Epithelial cell of prostate (primary cell): Measurements from ENCODE around the gene TSPAN5.
A peak's percentile ranks its signal among the peaks of the same experiment; 100 is the strongest.

Source experiments
- DNase-seq: peaks from one replicate; pipeline ENCODE4 v3.0.0-alpha.2; 2011; ENCODE audit warnings: low read depth, low spot score
- H3K27ac ChIP-seq: fragments of 450-650 bp; 2 replicates; pipeline ENCODE4 v1.5.1; 2017; ENCODE audit warnings: mild to moderate bottlenecking

TSPAN5 gene

DNA sequence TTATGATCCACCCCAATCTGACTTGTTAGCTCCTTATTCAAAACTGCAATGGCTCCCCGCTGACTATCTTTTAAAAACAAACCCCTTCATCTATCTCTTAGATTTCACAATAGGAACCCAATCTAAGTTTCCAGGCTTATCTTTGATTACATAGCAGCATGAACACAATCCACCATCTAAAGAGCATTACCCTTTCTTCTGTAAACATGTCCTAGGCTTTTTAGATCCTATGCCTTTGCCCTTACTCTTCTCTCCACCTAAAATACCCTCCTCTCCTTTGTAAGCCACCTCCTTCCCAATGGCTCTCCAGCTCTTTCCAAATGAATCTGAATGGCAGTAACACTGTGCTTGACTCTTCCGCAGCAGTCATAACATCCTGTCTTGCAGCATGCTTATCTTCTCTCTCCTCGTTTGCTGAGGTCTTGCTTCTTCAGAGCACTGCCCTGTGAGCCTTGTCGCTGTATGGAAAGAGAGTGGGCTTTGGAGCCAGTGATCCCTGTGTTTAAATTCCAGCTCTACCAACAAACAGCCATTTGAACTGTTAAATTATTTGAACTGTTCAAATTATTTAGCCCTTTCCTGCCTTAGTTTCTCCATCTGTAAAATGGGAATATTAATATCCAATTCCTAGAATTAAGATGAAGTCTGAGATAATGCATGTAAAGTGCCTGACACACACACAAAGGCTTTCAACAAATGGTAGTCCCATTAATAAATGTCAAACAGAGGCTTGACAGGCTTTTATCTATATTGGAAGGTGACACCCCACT, 16.2 kb upstream of the TSPAN5 start:
- no peak overlapping the region for H3K27ac ChIP-seq

GRCh38 chr4:98673978-98674377, 15.6 kb upstream of the TSPAN5 start:
- no peak overlapping the region for H3K27ac ChIP-seq
- DNase-seq: no peak

More for the DNA sequence above, 16.2 kb upstream of the TSPAN5 start:
- no peak for DNase-seq

GRCh38 chr4:98673288-98673644, 14.9 kb upstream of the TSPAN5 start:
- no peak for DNase-seq
- no peak overlapping the region for H3K27ac ChIP-seq

GRCh38 chr4:98672583-98673287, 14.3 kb upstream of the TSPAN5 start:
- H3K27ac ChIP-seq: no peak overlapping the region
- no peak for DNase-seq

DNA sequence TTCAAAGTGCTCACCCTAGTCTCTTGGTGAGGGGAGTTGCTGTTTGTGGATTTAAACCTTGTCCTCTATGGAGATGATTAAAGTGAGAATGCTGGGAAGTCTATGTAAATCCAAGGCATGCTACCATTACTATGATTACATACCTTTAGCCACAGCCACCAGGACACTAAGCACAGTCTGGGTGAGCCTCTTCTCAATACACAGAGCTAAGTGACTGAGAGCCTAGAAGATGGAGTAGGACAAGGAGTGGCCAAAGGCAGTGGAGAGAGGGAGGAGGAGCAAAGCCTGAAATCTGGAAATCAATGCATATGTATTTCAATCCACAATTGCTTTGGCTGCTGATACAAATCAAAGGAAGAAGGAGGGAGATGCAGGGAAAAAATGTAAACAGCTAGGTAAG, 12.7 kb upstream of the TSPAN5 start:
- no peak for DNase-seq
- H3K27ac ChIP-seq: no peak overlapping the region

GRCh38 chr4:98670186-98670585, 11.8 kb upstream of the TSPAN5 start:
- H3K27ac ChIP-seq: no peak overlapping the region
- DNase-seq: no peak

GRCh38 chr4:98669577-98669976, 11.2 kb upstream of the TSPAN5 start:
- no peak overlapping the region for H3K27ac ChIP-seq
- no peak for DNase-seq

DNA sequence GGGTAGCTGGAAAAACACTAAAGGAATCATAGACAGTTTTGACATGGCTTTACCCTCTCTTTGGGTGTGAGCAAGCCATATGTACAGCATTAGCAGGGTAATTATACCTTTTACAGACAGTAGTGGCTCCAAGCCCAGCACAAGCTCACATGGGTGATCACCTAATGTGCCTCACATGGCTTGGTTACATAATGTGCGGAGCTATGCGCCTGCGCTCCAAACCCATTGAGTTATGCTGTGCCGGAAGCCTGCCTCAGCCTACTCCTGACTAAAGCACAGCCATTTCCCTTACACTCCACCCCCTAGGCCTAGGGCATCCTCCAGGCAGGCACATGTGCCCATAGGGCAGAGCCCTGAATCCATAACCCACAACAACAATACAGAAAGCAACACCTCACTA, 6.5 kb upstream of the TSPAN5 start:
- no peak for DNase-seq
- no peak overlapping the region for H3K27ac ChIP-seq

- H3K27ac ChIP-seq: no peak overlapping the region
- no peak for DNase-seq
Measured at GRCh38 chr4:98663226-98664006, 5.0 kb upstream of the TSPAN5 start.

DNA sequence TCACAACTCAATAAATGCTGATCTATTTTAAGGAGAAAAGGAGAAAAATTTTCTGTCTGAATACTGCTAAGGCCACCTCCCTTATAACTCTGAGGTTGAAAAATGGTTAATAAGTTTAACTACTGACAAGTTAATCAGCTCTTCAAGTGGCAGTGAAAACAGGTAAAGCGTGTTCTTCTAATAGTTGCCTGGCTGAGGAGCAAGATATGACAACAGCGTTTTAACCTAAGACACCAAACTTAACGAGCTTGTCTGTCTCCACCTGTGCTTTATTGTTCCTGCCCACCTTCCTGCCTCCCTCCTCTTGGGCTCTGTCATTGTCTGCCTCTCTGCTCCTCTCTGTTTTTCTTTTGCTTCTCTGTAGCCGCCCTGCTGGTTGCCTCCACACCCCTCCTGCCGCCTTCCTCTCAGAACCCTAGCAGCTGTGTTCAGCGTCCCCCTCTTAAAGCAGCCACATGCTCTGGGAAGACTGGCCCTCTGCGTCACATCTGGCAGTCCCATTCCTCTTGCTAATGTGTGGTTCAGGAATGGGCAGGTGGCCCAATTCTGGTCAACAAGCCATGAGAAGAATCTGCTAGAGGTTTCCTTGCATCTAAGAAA, 4.3 kb upstream of the TSPAN5 start:
- no peak overlapping the region for H3K27ac ChIP-seq
- DNase-seq: no peak

DNA sequence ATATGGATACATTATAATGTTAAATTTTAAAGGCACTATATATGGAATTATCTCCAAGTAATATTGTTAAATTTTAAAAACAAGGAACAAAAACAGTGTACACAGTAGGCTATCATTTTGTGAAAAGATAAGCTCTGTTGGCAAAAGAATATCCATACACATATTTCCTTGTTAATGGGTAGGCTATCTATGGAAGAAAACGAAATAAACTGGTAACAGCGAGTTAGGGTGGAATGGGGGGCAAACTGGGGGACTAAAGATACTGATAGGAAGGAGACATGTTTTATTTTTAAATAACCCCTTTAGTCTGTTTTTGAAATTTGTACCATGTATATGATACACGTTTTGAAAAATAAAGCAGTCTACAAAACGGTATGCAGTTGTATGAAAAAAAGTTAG, 3.6 kb upstream of the TSPAN5 start:
- no peak for DNase-seq
- H3K27ac ChIP-seq: no peak overlapping the region

GRCh38 chr4:98661371-98662054, 3.1 kb upstream of the TSPAN5 start:
- peak; percentile 83 for DNase-seq
- peak overlapping the region; percentile 29 for H3K27ac ChIP-seq

DNA sequence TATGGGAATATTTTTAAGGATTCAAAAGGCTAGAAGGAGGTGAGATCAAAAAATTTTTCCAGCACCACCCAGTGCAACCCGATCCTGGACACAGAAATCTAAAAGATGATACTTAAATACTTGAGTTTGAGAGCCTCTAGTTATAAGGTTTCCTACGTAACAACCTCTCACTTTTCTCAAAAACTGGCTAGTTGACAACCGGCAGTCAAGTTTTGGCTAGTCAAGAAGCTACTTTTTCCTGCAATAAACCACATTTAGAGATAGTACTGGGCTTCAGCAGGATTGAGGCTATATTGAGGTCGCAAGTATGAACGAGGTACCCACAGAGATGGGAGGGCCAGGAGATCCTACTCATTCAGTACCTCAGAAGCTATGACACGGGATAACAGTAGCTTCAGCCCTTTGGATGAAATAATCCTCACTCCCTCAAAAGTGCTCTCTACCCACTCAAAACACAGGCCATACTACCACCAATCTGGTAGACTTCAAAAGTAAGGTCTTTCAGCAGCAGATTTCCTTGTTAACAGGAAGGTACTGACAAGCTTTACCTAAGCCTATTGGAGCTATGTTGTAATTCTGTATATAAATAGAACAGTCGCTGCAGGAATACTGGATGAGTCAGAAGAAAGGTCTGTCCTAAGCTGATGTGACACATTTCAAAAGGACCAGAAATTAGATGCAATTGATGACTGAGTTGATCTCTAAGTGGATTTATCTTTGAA, 1.5 kb upstream of the TSPAN5 start:
- DNase-seq: no peak
- H3K27ac ChIP-seq: peak overlapping the region; percentile 63

- peak overlapping the region; percentile 63 for H3K27ac ChIP-seq
- no peak for DNase-seq
Measured at GRCh38 chr4:98659106-98659592, 738 bp upstream of the TSPAN5 start.

DNA sequence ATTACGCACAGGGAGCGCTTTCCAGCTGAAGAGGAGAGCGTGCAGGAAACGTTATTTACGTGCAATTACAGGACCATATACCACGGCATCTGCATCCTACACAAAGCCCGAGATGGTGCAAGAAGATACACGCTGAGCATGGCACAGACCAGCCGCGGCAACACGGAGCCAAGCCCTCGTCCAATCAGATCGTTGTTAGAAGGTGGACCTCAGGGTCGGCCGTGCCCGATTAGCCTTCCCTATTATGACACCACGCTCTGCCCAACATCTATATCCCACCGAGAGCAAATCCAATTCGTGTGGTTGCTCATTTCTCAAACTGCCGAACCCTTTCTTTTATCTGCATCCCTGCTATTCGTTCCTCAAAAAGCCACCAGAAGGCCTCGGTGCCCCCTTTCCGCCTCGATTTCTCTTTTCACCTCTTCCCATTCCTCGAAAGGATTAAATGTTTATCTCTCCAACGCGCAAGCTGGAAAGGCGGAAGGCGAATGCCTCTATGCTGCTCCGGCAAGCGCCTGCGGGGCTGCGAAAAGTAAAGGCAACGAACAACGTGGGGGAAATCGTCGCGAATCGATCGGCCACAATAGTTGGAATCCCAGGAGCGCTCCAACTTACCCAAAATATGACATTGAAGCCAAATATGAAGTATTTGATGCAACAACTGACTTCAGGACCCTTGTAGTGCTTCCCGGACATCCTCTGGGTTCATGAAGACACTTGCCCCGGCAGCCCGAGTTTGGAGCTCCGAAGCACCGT, 702 bp downstream of the TSPAN5 start:
- peak overlapping the region; percentile 63 for H3K27ac ChIP-seq
- DNase-seq: no peak

DNA sequence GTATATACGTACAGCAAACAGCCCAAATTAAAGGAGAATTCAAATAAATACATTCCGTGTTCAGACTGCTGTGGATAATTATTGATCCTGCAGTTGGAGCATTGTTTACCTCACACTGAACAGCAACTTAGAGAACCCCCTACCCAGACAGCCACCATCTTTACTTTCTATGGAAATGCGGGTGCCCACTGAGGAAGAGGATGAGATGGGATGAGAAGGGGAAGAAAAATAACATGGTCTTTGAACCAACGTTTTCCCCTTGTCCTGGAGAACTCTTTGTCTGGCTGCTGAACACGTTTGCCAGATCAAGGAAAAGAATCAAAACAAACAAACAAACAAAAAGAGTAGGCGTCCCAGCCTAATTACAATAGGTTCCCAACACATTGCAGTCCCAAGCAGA, 1.5 kb downstream of the TSPAN5 start:
- DNase-seq: no peak
- H3K27ac ChIP-seq: peak overlapping the region; percentile 63

GRCh38 chr4:98656443-98656842, 2.0 kb downstream of the TSPAN5 start:
- no peak for DNase-seq
- H3K27ac ChIP-seq: peak overlapping the region; percentile 93
